Stimulated activated CD4-positive, alpha-beta T cell treated with anti-CD3 and anti-CD28 coated beads, TNF-alpha, amount 100 ng/mL, for 48 hours (primary cell): Measurements from ENCODE around the gene EDIL3.

Experiments
- DNase-seq, 3 donors: peaks; one replicate each; pipeline ENCODE4 v3.0.0-alpha.2; 2020; ENCODE audit warnings: low read depth in 3 of 3

The EDIL3 gene

GRCh38 chr5:84260140-84260539 lies 124.5 kb downstream of the EDIL3 start:
- DNase-seq = no peak

GRCh38 chr5:84259283-84260045 lies 125.2 kb downstream of the EDIL3 start:
- DNase-seq = no peak

GRCh38 chr5:84257061-84257460 lies 127.6 kb downstream of the EDIL3 start:
- no peak for DNase-seq

GRCh38 chr5:84255315-84255714 lies 129.4 kb downstream of the EDIL3 start:
- no peak for DNase-seq

GRCh38 chr5:84253946-84254345 lies 130.7 kb downstream of the EDIL3 start:
- DNase-seq = no peak

GRCh38 chr5:84251503-84251902 lies 133.2 kb downstream of the EDIL3 start:
- no peak for DNase-seq

- DNase-seq = no peak
These were observed 134.6 kb downstream of the EDIL3 start for GRCh38 chr5:84249918-84250630.

GRCh38 chr5:84248013-84248412 lies 136.7 kb downstream of the EDIL3 start:
- DNase-seq = no peak

GRCh38 chr5:84242286-84242685 lies 142.4 kb downstream of the EDIL3 start:
- no peak for DNase-seq

GRCh38 chr5:84239494-84239893 lies 145.2 kb downstream of the EDIL3 start:
- no peak for DNase-seq

GRCh38 chr5:84237126-84237525 lies 147.6 kb downstream of the EDIL3 start:
- DNase-seq = no peak

- DNase-seq = no peak
These were observed 153.2 kb downstream of the EDIL3 start for GRCh38 chr5:84231433-84231832.

GRCh38 chr5:84229045-84229444 lies 155.6 kb downstream of the EDIL3 start:
- no peak for DNase-seq

- DNase-seq = no peak
These were observed 156.4 kb downstream of the EDIL3 start for GRCh38 chr5:84228266-84228665.

- no peak for DNase-seq
These were observed 157.4 kb downstream of the EDIL3 start for GRCh38 chr5:84227236-84227635.

- DNase-seq = no peak
These were observed 166.1 kb downstream of the EDIL3 start for GRCh38 chr5:84218546-84218945.

GRCh38 chr5:84215521-84215920 lies 169.2 kb downstream of the EDIL3 start:
- DNase-seq = no peak

- DNase-seq = no peak
These were observed 170.8 kb downstream of the EDIL3 start for GRCh38 chr5:84213861-84214260.

GRCh38 chr5:84213212-84213611 lies 171.5 kb downstream of the EDIL3 start:
- no peak for DNase-seq

GRCh38 chr5:84204772-84205171 lies 179.9 kb downstream of the EDIL3 start:
- DNase-seq = no peak

GRCh38 chr5:84202136-84202535 lies 182.5 kb downstream of the EDIL3 start:
- DNase-seq = no peak

GRCh38 chr5:84197538-84197937 lies 187.1 kb downstream of the EDIL3 start:
- DNase-seq = no peak

- no peak for DNase-seq
These were observed 193.4 kb downstream of the EDIL3 start for GRCh38 chr5:84191281-84191680.
